Natural killer cell (primary cell): ENCODE results near the gene OVCA2. TPM values are rescaled to one million over a fixed set of nuclear protein-coding genes. Genes with fewer than 3 reads are reported as not detected.
A peak's percentile ranks its signal among the peaks of the same experiment; 100 is the strongest.

ENCODE experiments used
- ATAC-seq, 3 donors: fragments of 150-1000 bp in 2 of 3; fragments of 200-7000 bp in 1 of 3; cut with Tn5 transposase; 1 replicate in 1 of 3; 2 replicates in 2 of 3; pipeline ENCODE4 v1.10.0; 2021; ENCODE audit warnings: mild to moderate bottlenecking in 2 of 3, moderate library complexity in 2 of 3
- DNase-seq, 2 donors: peaks; one replicate each; pipeline versions ENCODE4 v3.0.0 to v3.0.0-alpha.2; 2013 to 2021; ENCODE audit warnings: mixed read lengths in 1 of 2
- H3K27ac ChIP-seq: one replicate; pipeline ENCODE4 v1.5.1; 2013; ENCODE audit warnings: mild to moderate bottlenecking, low read length
- H3K27me3 ChIP-seq: one replicate; pipeline ENCODE4 v1.6.1; 2013; ENCODE audit warnings: low read length; ENCODE audit not compliant: control insufficient read depth, insufficient read depth
- H3K36me3 ChIP-seq: one replicate; pipeline ENCODE4 v1.6.1; 2013; ENCODE audit warnings: low read length; ENCODE audit not compliant: control insufficient read depth, insufficient read depth
- H3K4me1 ChIP-seq: one replicate; pipeline ENCODE4 v1.6.1; 2013; ENCODE audit warnings: low read length; ENCODE audit not compliant: control insufficient read depth, insufficient read depth
- H3K4me3 ChIP-seq: one replicate; pipeline ENCODE4 v1.5.1; 2013; ENCODE audit warnings: low read length
- H3K9me3 ChIP-seq: one replicate; pipeline ENCODE4 v1.6.1; 2013; ENCODE audit warnings: low read length; ENCODE audit not compliant: control insufficient read depth, insufficient read depth
- H3K27ac Mint-ChIP-seq, 2 donors: one replicate each; pipeline ENCODE4 v1.8.0; 2022; ENCODE audit warnings: mild to moderate bottlenecking in 2 of 2, mixed read lengths in 2 of 2, moderate library complexity in 1 of 2
- H3K27me3 Mint-ChIP-seq, 2 donors: one replicate each; pipeline ENCODE4 v1.8.0; 2022; ENCODE audit warnings: low read depth in 2 of 2, mixed read lengths in 2 of 2
- H3K36me3 Mint-ChIP-seq: one replicate; pipeline ENCODE4 v1.8.0; 2022; ENCODE audit warnings: mixed read lengths
- H3K4me1 Mint-ChIP-seq, 2 donors: one replicate each; pipeline ENCODE4 v1.8.0; 2022; ENCODE audit warnings: mixed read lengths in 2 of 2
- H3K4me3 Mint-ChIP-seq: one replicate; pipeline ENCODE4 v1.8.0; 2022; ENCODE audit warnings: mild to moderate bottlenecking, moderate library complexity, mixed read lengths
- H3K9me3 Mint-ChIP-seq, 2 donors: one replicate each; pipeline ENCODE4 v1.8.0; 2022; ENCODE audit warnings: mixed read lengths in 2 of 2
- CTCF ChIP-seq: fragments of 200-600 bp; IDR thresholded peaks from one replicate; pipeline ENCODE4 v1.8.0; 2022; ENCODE audit warnings: antibody characterized with exemption
- WGBS: methylation state at CpG from one replicate; pipeline ENCODE4 v1.1.7; 2013; ENCODE audit warnings: missing lambda C conversion rate; ENCODE audit not compliant: insufficient coverage; 5-methylcytosine and 5-hydroxymethylcytosine counted together
- intact Hi-C: fragments of 100-400 bp; cut with micrococcal nuclease; formaldehyde crosslinking; loops from one replicate; pipeline ENCODE4 v1.14.2; 2022
- total RNA-seq, 4 donors: library from RNA; stranded (reverse); fragments of 120-200 nt in 1 of 4; gene quantifications; one replicate each; pipeline versions ENCODE4 v1.2.3 to v1.2.4, GENCODE V29; 2013 to 2022

The OVCA2 gene
- 10 to 100 TPM; 27.9 to 33.8 (median 28.5) TPM for total RNA-seq
- total RNA-seq (2013): 30.3 TPM

GRCh38 chr17:2041561-2042389 is at the start of gene OVCA2:
Gene OVCA2 (plus strand): TSS chr17:2042022. CDS start chr17:2042048, 26 bp downstream.
- Histone ChIP-seq H3K4me3 (peak within 1 kb of the TSS; percentile 71), H3K27ac (peak within 1 kb of the TSS; percentile 85), H3K9me3 (no peaks in the 10 kb centered on the region), H3K36me3 (peaks cover 23% of the 10 kb centered on the region), H3K27me3 (no peaks in the 10 kb centered on the region), H3K4me1 (peaks cover 22% of the 10 kb centered on the region)
- intact Hi-C loops: loop anchor here (1.0 to 5.0 kb wide), 2 partner anchors 11 to 361 kb away; partner anchors contain the start of genes DPH1 and MNT
- no peaks in the 10 kb centered on the region for H3K36me3 Mint-ChIP-seq
- WGBS: under 1% methylated on average over 92 of the region's 93 CpGs
- peak; percentile 94 to 99 for DNase-seq
- no peaks in the 10 kb centered on the region for H3K27me3 Mint-ChIP-seq
- peaks cover 17 to 18% of the 10 kb centered on the region in 2 donors for H3K4me1 Mint-ChIP-seq
- H3K9me3 Mint-ChIP-seq: no peaks in the 10 kb centered on the region
- H3K4me3 Mint-ChIP-seq: peak within 1 kb of the TSS; percentile 92
- ATAC-seq: peak; percentile 93 to 95 (median 95)
- TF ChIP-seq CTCF: peak; percentile 54
- peak within 1 kb of the TSS; percentile 89 to 98 for H3K27ac Mint-ChIP-seq

- no peak overlapping the region for H3K4me3 ChIP-seq
- ATAC-seq: no peak
- no peak overlapping the region for H3K27ac Mint-ChIP-seq
- H3K27me3 Mint-ChIP-seq: peaks cover 21 to 33% of the 10 kb centered on the region in 2 donors
- H3K36me3 Mint-ChIP-seq: peaks cover 5% of the 10 kb centered on the region
- H3K4me1 ChIP-seq: no peaks in the 10 kb centered on the region
- H3K27ac ChIP-seq: no peak overlapping the region
- intact Hi-C loops: no loop called here
- no peak for DNase-seq
- no peaks in the 10 kb centered on the region for H3K27me3 ChIP-seq
- no peaks in the 10 kb centered on the region for H3K4me1 Mint-ChIP-seq
- H3K9me3 Mint-ChIP-seq: no peaks in the 10 kb centered on the region
- no peaks in the 10 kb centered on the region for H3K36me3 ChIP-seq
- H3K9me3 ChIP-seq: no peaks in the 10 kb centered on the region
- no peak overlapping the region for H3K4me3 Mint-ChIP-seq
- no peak for TF ChIP-seq CTCF
- 93% methylated on average over 10 of the region's 10 CpGs for WGBS
Observed at GRCh38 chr17:1992541-1992940, 49.3 kb upstream of the OVCA2 start.

DNA sequence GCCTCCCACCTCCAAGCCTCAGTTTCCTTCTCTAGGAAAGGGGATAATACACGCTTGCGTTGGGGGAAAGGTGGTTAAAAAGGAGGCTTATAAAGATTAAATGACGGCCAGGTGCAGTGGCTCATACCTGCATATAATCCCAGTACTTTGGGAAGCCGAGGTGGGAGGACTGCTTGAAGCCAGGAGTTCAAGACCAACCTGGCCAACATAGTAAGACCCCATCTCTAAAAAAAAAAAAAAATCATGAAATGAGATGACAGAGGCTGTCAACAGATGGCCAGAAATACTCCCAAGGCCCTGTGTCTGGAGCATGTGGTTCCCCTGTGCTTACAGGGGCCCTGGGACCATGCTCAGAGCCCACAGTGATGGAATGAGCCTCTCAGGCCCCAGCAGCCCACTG is 47.1 kb upstream of the OVCA2 start:
- Histone ChIP-seq H3K27ac (no peak overlapping the region), H3K4me3 (no peak overlapping the region), H3K36me3 (no peaks in the 10 kb centered on the region), H3K4me1 (no peaks in the 10 kb centered on the region), H3K27me3 (no peaks in the 10 kb centered on the region), H3K9me3 (no peaks in the 10 kb centered on the region)
- intact Hi-C loops: no loop called here
- H3K27me3 Mint-ChIP-seq: peaks cover 29 to 32% of the 10 kb centered on the region in 2 donors
- DNase-seq (no peak), ATAC-seq (no peak)
- TF ChIP-seq CTCF: no peak
- H3K4me1 Mint-ChIP-seq: peaks cover 0 to 5% of the 10 kb centered on the region in 2 donors
- no peak overlapping the region for H3K27ac Mint-ChIP-seq
- no peak overlapping the region for H3K4me3 Mint-ChIP-seq
- H3K36me3 Mint-ChIP-seq: peaks cover 5% of the 10 kb centered on the region
- 93% methylated on average over 4 of the region's 4 CpGs for WGBS
- H3K9me3 Mint-ChIP-seq: no peaks in the 10 kb centered on the region
